ENCODE measurements around the gene NFATC4. TPM values are rescaled to one million over a fixed set of nuclear protein-coding genes. Genes with fewer than 3 reads are reported as not detected.
"Not testable (repeated sequence)": the region's sequence is repeated elsewhere in the genome, so short reads cannot be mapped to it uniquely, and the experiment has no call there.

The NFATC4 gene
- total RNA-seq, 1 experiment from 2014 or later: not detected

GRCh38 chr14:24339284-24340151 lies 28.5 kb upstream of the NFATC4 start, which contains the start of gene RIPK3:
TSS of gene RIPK3 (minus strand) at chr14:24339991. CDS start at chr14:24339826, 165 bp downstream.
- no peak for DNase-seq (ENCODE audit: low spot score)

GRCh38 chr14:24340606-24341005 lies 27.4 kb upstream of the NFATC4 start:
- DNase-seq (ENCODE audit: low spot score): no peak

DNA sequence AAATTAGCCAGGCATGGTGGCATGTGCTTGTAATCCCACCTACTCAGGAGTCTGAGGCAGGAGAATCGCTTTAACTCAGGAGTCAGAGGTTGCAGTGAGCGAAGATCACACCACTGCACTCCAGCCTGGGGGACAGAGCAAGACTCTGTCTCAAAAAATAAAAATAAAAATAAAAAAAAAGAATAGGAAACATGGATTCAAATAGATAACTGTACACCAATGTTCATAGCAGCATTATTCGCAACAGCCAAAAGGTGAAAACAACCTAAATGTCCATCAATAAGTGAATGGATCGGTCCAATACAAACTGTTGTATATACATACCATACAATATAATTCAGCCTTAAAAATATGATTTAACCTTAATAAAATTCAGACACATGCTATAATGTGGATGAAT lies 25.1 kb upstream of the NFATC4 start:
- no peak for DNase-seq (ENCODE audit: low spot score)

- DNase-seq (ENCODE audit: low spot score): no peak
Observed at GRCh38 chr14:24343795-24344660, 24.0 kb upstream of the NFATC4 start.

- no peak for DNase-seq (ENCODE audit: low spot score)
Observed at GRCh38 chr14:24347134-24347533, 20.9 kb upstream of the NFATC4 start.

GRCh38 chr14:24348186-24348585 lies 19.8 kb upstream of the NFATC4 start:
- no peak for DNase-seq (ENCODE audit: low spot score)

- DNase-seq (ENCODE audit: low spot score): no peak
Observed at GRCh38 chr14:24349742-24350141, 18.2 kb upstream of the NFATC4 start.

GRCh38 chr14:24351517-24351916 lies 16.5 kb upstream of the NFATC4 start:
- DNase-seq (ENCODE audit: low spot score): no peak

- DNase-seq (ENCODE audit: low spot score): no peak
Observed at GRCh38 chr14:24353559-24354481, 14.2 kb upstream of the NFATC4 start.

DNA sequence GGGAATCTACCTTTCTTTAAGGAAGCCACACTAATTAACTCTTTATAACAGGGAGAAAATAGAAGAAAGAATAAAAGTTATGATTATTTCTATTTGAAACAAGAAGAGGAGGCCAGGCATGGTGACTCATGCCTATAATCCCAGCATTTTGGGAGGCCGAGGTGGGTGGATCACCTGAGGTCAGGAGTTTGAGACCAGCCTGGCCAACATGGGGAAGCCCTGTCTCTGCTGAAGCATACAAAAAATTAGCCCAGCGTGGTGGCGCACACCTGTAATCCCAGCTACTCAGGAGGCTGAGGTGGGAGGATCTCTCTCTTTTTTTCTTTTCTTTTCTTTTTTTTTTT lies 13.5 kb upstream of the NFATC4 start:
- DNase-seq (ENCODE audit: low spot score): not testable (repeated sequence)

- no peak for DNase-seq (ENCODE audit: low spot score)
Observed at GRCh38 chr14:24355009-24355408, 13.0 kb upstream of the NFATC4 start.

GRCh38 chr14:24356208-24356607 lies 11.8 kb upstream of the NFATC4 start:
- no peak for DNase-seq (ENCODE audit: low spot score)

GRCh38 chr14:24360281-24360680 lies 7.7 kb upstream of the NFATC4 start:
- DNase-seq (ENCODE audit: low spot score): no peak

DNA sequence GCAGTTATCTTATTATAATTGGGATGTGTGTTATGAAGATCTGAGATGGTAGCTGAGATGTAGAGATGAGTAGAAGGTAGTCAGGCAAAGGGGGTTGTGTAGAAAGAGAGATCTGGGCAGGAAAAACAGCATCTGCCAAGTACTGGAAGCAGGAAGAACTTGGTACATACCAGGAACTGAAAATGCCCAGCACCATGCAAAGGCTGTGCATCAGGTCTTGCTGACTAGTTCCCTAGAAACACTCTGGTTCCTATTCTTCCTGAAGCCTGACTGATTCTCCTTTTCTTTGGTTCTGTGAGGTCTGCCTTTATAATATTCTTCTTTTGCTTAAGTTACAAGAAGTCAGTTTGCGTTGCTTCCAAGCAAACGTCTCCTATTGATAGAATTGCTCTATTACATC lies 6.7 kb upstream of the NFATC4 start:
- DNase-seq (ENCODE audit: low spot score): no peak

- no peak for DNase-seq (ENCODE audit: low spot score)
Observed at GRCh38 chr14:24362241-24362960, 5.6 kb upstream of the NFATC4 start.

- no peak for DNase-seq (ENCODE audit: low spot score)
Observed at GRCh38 chr14:24363401-24363800, 4.6 kb upstream of the NFATC4 start.

- no peak for DNase-seq (ENCODE audit: low spot score)
Observed at GRCh38 chr14:24364841-24365240, 3.1 kb upstream of the NFATC4 start.

GRCh38 chr14:24365600-24366412 lies 2.2 kb upstream of the NFATC4 start:
- no peak for DNase-seq (ENCODE audit: low spot score)

GRCh38 chr14:24366413-24366720 lies 1.6 kb upstream of the NFATC4 start:
- DNase-seq (ENCODE audit: low spot score): no peak
